NCI-H510A treated with DMSO at 0.1 percent for 48 hours (cell line): ENCODE results near the gene TMC4.
"Not testable (repeated sequence)": the region's sequence is repeated elsewhere in the genome, so short reads cannot be mapped to it uniquely, and the experiment has no call there.

Experiments used
- DNase-seq: peaks from one replicate; lab custom pipeline; 2025; lab: John Stamatoyannopoulos, UW

The TMC4 gene

GRCh38 chr19:54204767-54205468, 32.0 kb upstream of the TMC4 start:
- DNase-seq = no peak

DNA sequence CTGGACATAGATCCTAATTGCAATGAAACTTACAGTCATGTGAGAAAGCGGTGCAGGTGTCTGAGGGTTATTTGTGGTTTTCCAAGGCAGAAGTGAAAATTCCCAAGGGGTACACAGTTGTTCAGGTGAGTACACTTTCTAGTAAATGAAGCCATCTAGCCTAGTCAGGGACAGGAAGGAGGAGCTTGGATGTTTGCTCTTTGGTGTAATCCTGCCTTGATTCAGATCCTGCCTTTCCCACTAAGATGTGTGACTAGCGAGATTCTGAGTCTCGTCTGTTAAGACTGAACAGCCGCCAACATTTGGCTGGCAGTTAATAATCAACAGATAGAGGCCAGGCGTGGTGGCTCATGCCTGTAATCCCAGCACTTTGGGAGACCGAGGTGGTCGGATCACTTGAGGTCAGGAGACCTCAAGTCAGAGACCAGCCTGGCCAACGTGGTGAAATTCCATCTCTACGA, 30.2 kb upstream of the TMC4 start:
- DNase-seq = no peak

GRCh38 chr19:54201980-54202379, 29.0 kb upstream of the TMC4 start:
- DNase-seq = no peak

DNA sequence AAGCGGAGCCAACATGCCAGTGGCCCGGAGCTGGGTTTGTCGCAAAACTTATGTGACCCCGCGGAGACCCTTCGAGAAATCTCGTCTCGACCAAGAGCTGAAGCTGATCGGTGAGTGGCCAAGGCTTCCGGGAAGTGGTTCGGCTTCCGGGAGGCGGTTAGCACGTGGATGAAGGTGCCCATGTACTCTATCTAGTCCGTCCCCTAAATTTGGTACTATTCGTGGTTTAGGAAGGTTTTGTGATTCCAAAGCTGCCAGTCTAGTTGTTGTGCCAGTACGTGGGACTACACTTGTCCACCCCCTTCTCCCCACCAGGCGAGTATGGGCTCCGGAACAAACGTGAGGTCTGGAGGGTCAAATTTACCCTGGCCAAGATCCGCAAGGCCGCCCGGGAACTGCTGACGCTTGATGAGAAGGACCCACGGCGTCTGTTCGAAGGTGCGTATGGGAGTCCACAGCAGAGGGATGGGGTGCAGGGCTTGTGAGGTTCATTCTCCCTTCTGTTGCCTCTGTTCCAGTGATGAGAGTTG, 28.3 kb upstream of the TMC4 start:
- DNase-seq = no peak

DNA sequence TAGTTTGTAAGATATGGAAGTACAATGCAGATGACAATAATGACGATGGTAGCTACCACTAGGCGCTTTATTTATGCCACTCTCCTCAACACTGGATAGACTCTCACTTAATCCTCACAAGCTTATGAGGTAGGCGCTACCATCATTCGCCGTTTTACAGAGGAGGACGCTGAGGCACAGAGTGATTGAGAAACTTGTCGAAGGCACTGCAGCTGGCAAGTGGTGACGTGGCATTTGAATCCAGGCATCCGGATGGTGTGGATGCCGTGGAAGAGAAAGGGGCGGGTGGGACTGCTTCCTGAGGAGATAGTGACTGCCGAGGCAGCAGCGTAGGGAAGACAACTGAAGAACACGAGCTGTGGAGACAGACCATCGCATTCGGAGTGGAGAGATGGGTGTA, 26.4 kb upstream of the TMC4 start:
- no peak for DNase-seq

DNA sequence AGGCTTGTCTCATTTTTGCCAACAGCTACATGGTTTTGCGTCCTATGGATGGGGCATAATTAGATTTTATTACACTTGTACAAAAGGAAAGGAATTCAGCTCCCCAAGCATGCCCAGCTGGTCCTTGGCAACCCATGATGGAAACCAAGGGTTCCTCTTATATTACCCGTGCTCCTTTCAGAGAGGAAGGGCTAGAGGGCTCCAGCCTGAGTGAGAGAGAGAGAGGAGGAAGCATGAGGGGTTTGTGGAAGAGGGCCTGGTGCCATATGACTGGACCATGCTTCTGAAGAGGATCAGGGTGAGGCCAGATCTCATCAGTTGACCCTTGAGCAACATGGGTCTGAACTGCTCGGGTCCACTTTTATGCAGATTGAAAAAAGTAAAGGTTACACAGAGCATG, 24.2 kb upstream of the TMC4 start:
- no peak for DNase-seq

- no peak for DNase-seq
Observed at GRCh38 chr19:54196536-54196935, 23.6 kb upstream of the TMC4 start.

- DNase-seq = not testable (repeated sequence)
Observed at GRCh38 chr19:54194463-54194862, 21.5 kb upstream of the TMC4 start.

GRCh38 chr19:54193011-54193410, 20.1 kb upstream of the TMC4 start:
- DNase-seq = no peak

DNA sequence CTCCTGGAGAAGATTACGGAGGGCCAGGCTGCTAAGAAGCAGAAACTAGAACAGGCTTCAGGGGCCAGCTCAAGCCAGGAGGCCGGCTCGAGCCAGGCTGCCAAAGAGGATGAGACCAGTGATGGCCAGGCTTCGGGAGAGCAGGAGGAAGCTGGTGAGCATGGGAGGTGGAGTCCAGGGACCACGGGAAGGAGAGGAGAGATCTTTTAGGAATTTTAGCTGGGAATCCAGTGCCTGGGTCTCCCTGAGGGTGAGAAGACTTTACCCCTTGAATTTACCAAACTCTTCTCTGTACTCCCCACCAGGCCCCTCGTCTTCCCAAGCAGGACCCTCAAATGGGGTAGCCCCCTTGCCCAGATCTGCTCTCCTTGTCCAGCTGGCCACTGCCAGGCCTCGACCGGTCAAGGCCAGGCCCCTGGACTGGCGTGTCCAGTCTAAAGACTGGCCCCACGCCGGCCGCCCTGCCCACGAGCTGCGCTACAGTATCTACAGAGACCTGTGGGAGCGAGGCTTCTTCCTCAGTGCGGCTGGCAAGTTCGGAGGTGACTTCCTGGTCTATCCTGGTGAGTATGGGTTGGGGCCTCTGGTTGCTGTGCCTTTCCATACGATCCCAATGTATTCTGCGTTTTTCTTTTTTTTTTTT, 19.0 kb upstream of the TMC4 start:
- DNase-seq = no peak

GRCh38 chr19:54191011-54191810, 18.3 kb upstream of the TMC4 start, which contains the start of gene TSEN34:
Gene TSEN34 (plus strand): TSS chr19:54191308. CDS start chr19:54191365, 57 bp downstream.
- peak; percentile 69 for DNase-seq

DNA sequence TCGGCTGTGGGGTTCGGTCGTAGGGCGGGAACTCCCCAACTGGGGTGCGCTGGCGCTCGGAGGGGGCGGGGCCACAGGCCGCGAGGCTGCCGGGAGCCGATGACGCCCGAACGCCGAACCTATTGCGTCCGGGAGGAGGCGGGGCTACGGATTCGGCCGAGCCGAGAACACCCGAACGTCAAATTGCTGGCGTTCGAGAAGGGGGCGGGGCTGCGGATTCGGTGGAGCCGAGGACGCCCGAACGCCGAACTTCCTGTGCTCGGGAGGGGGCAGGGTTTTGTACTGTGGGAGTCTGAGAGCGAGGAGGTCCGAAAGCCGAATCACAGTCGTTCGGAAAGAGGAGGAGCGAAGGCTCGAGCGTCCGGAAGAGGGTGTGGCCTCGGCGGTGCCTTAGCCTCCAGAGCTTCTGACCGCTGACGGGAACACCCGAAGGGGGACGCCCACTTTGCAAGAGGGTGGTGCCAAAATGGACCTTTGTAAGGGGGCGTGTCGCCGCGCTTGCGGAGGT, 17.6 kb upstream of the TMC4 start:
- DNase-seq = peak; percentile 97

GRCh38 chr19:54189735-54190502, 17.0 kb upstream of the TMC4 start:
- DNase-seq = peak; percentile 99

GRCh38 chr19:54189145-54189734, 16.3 kb upstream of the TMC4 start, which contains the start of gene MBOAT7:
Gene MBOAT7 (minus strand): TSS chr19:54189580. CDS start chr19:54188508, 1,072 bp downstream.
- DNase-seq = peak; percentile 84

DNA sequence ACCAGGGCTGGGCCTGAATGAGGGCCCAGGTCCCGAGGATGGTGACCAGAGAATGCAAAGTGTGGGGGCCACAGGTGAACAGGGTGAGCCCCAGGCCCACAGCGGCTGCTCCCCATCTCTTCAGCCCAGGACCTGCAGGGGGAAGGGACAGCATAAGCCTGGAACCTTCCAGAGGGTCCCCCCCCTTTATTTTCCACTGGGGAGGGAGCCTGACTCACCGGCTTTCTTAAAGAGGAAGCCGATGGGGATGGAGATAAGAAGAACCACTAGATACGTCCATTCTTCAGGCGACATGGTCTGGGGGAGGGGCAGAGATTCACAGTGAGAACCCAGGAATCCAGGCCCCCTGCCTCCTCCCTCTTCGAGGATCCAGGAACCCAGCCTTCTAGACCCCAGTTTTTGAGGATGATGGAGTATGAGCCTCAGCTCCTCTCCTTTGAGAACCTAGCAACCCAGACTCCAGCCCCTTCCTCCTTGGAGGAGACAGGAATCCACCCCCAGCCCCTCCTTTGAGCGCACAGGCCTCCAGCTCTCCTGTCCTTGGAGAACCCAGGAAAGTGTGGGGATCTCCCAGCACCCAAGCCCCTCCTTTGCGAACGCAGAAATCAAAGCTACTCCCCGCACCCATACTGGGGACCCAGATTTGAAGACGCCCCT, 15.4 kb upstream of the TMC4 start:
- DNase-seq = no peak

DNA sequence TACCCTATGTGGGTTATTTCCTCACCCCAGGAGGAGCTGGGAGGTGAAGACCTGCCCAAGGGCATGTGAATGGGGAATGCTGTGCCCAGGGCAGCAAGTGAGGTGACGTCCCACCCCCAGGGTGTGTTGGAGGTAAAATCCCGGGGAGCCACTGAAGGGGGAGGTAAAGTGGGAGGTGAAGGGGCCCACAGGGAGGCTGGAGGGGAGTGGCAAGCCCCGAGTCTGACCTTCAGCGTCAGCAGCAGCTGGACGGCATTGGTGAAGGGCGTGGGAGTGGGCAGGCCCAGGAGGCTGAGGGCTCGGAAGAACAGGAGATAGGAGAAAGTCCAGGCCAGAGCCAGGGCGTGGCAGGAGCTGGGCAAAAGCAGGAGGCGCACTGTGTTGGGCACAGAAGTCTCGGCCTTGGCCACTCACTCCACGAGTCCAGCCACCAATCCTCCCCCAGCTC, 14.0 kb upstream of the TMC4 start:
- no peak for DNase-seq

- DNase-seq = no peak
Observed at GRCh38 chr19:54186351-54186750, 13.4 kb upstream of the TMC4 start.

- no peak for DNase-seq
Observed at GRCh38 chr19:54183431-54183830, 10.5 kb upstream of the TMC4 start.

GRCh38 chr19:54181894-54182293, 8.9 kb upstream of the TMC4 start:
- DNase-seq = not testable (repeated sequence)

GRCh38 chr19:54180691-54181091, 7.7 kb upstream of the TMC4 start:
- no peak for DNase-seq
